ENCODE data around the gene AP4S1. TPM values are rescaled to one million over a fixed set of nuclear protein-coding genes. Genes with fewer than 3 reads are reported as not detected.
"Not testable (repeated sequence)": the region's sequence is repeated elsewhere in the genome, so short reads cannot be mapped to it uniquely, and the experiment has no call there.

Gene AP4S1
- total and polyA plus RNA-seq, 11 donors, result 6.4 to 11.9 (median 8.6) TPM

DNA sequence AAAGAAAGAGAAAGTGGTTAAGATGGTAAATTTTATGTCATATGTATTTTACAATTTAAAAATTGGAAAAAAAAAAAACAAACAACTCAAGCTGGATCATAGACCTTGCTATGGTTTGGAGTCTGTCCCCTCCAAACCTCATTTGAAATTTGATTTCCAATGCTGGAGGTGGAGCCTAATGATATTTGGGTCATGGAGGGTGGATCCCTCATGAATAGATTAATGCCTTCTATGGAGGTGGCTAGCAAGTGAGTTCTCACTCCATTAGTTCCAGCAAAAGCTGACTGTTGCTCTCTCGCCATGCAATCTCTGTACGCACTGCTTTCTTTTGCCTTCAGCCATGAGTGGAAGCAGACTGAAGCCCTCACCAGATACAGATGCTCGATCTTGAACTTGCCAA lies 22.2 kb upstream of the AP4S1 start:
- ATAC-seq (no peak), DNase-seq (no peak)
- H3K27me3 ChIP-seq, result no peaks in the 10 kb centered on the region
- H3K9me3 ChIP-seq, result peaks cover 0 to 16% (median 7%) of the 10 kb centered on the region in 12 donors
- H3K4me3 ChIP-seq, result no peak overlapping the region
- WGBS, 4 donors, result 92 to 97% (median 95%) methylated on average over 3 of the region's 3 CpGs
- H3K36me3 ChIP-seq, result peaks cover 0 to 48% (median 16%) of the 10 kb centered on the region in 9 donors
- TF ChIP-seq POLR2A (IDR thresholded peaks at IDR 0.05), result no peak
- TF ChIP-seq, protein P1, sequence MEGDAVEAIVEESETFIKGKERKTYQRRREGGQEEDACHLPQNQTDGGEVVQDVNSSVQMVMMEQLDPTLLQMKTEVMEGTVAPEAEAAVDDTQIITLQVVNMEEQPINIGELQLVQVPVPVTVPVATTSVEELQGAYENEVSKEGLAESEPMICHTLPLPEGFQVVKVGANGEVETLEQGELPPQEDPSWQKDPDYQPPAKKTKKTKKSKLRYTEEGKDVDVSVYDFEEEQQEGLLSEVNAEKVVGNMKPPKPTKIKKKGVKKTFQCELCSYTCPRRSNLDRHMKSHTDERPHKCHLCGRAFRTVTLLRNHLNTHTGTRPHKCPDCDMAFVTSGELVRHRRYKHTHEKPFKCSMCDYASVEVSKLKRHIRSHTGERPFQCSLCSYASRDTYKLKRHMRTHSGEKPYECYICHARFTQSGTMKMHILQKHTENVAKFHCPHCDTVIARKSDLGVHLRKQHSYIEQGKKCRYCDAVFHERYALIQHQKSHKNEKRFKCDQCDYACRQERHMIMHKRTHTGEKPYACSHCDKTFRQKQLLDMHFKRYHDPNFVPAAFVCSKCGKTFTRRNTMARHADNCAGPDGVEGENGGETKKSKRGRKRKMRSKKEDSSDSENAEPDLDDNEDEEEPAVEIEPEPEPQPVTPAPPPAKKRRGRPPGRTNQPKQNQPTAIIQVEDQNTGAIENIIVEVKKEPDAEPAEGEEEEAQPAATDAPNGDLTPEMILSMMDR (IDR thresholded peaks at IDR 0.05), result no peak
- intact Hi-C loops (cut with DNase I), result no loop called here
- peaks cover 0 to 16% (median 2%) of the 10 kb centered on the region in 12 donors for H3K4me1 ChIP-seq
- H3K27ac ChIP-seq, result no peak overlapping the region

DNA sequence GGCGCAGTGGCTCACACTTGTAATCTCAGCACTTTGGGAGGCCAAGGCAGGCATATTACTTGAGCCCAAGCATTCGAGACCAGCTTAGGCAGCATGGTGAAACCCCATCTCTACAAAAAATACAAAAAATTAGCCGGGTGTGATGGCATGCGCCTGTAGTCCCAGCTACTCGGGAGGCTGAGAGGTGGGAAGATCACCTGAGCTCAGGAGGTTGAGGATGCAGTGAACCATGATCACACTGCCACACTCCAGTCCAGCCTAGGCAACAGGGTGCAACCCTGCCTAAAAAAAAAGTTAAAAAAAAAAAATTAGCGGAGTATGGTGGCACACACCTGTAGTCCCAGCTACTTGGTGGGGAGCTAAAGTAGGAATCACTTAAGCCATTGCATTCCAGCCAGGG lies 21.4 kb upstream of the AP4S1 start:
- 96 to 97% (median 96%) methylated on average over 6 of the region's 6 CpGs for WGBS, 4 donors
- H3K4me3 ChIP-seq; ATAC-seq; DNase-seq; H3K27ac ChIP-seq; H3K9me3 ChIP-seq; intact Hi-C loops (cut with DNase I); H3K27me3 ChIP-seq: not testable (repeated sequence)
- Histone ChIP-seq H3K4me1 (peaks cover 0 to 16% (median 2%) of the 10 kb centered on the region in 12 donors), H3K36me3 (peaks cover 0 to 43% (median 16%) of the 10 kb centered on the region in 9 donors)

DNA sequence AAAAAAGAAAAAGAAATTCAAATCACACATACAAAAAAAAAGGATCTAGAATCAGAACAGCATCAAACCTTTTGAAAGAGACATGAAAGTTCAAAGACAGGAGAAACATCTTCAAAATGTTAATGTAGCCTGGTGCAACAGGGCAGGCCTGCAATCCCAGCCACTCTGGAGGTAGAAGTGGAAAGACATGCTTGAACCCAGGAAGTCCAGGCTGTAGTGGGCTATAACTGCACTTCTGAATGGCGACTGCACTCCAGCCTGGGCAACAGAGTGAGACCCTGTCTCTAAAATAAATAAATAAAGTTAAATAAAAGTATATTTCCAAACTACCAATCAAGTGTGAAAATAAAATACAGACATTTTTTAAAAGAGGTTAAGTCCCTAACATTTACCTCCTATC lies 18.7 kb upstream of the AP4S1 start:
- Histone ChIP-seq H3K4me1 (peaks cover 0 to 6% (median 0%) of the 10 kb centered on the region in 12 donors), H3K9me3 (no peaks in the 10 kb centered on the region), H3K27me3 (no peaks in the 10 kb centered on the region), H3K4me3 (no peak overlapping the region), H3K36me3 (peaks cover 0 to 43% (median 22%) of the 10 kb centered on the region in 9 donors), H3K27ac (no peak overlapping the region)
- 94 to 100% (median 97%) methylated on average over 1 of the region's 1 CpG for WGBS, 4 donors
- TF ChIP-seq, protein P1 (IDR thresholded peaks at IDR 0.05), result no peak
- TF ChIP-seq POLR2A (IDR thresholded peaks at IDR 0.05), result no peak
- ATAC-seq (no peak), DNase-seq (no peak)
- intact Hi-C loops (cut with DNase I), result no loop called here

DNA sequence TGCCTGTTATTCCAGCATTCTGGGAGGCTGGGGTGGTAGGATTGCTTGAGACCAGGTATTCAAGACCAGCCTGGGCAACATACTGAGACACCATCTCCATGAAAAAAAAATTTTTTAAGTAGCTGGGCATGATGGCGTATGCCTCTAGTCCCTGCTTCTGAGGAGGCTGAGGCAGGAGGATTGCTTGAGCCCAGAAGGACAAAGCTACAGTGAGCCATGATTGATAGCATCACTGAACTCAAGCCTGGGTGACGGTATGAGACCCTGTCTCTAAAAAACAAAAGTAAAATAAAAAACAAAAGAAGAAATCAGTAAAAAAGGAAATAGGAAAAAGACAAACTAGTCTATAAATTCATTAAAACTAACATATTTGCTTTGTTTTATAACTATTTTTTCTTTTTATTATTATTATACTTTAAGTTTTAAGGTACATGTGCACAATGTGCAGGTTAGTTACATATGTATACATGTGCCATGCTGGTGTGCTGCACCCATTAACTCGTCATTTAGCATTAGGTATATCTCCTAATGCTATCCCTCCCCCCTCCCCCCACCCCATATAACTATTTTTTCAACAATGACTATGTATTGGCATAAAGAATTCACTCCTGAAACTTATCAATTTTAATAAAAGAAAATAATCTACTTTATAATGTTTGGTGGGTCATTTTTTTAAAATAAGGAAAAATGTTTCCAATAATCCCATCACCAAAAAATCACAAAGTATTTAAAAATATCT lies 15.4 kb upstream of the AP4S1 start:
- no peaks in the 10 kb centered on the region for H3K27me3 ChIP-seq
- no peak for DNase-seq
- intact Hi-C loops (cut with DNase I), result no loop called here
- H3K36me3 ChIP-seq, result peaks cover 0 to 32% (median 19%) of the 10 kb centered on the region in 9 donors
- no peaks in the 10 kb centered on the region for H3K9me3 ChIP-seq
- H3K27ac ChIP-seq, result no peak overlapping the region
- ATAC-seq, result no peak
- no peak for TF ChIP-seq POLR2A (IDR thresholded peaks at IDR 0.05)
- TF ChIP-seq, protein P1 (IDR thresholded peaks at IDR 0.05), result no peak
- peaks cover 0 to 6% (median 0%) of the 10 kb centered on the region in 12 donors for H3K4me1 ChIP-seq
- WGBS, 4 donors, result 88 to 98% (median 94%) methylated on average over 3 of the region's 3 CpGs
- H3K4me3 ChIP-seq, result no peak overlapping the region
